PC-9 (cell line): ENCODE data around the gene KAT6B. TPM values are rescaled to one million over a fixed set of nuclear protein-coding genes. Genes with fewer than 3 reads are reported as not detected.

Experiments
- BruUV-seq: library from RNA; stranded (reverse); fragments of 400-500 nt; replicated peaks from 2 replicates; lab custom pipeline; 2021; lab: Mats Ljungman, UMichigan
- CTCF ChIA-PET: fragments of 300-600 bp; sonication (Branson Sonifier 250); formaldehyde crosslinking; loops from one replicate; lab custom pipeline; 2022; ENCODE audit warnings: antibody characterized with exemption; lab: Charles Lee
- POLR2A ChIA-PET: fragments of 300-600 bp; sonication (Branson Sonifier 250); formaldehyde crosslinking; loops from one replicate; lab custom pipeline; 2022; ENCODE audit warnings: antibody characterized with exemption; ENCODE audit not compliant: unreplicated experiment; lab: Charles Lee
- DNase-seq, 2 experiments: peaks; one replicate each; pipeline versions ENCODE4 v3.0.0 to v3.0.0-alpha.2; 2015 to 2022; ENCODE audit warnings: mixed read lengths in 1 of 2
- H2AFZ ChIP-seq: fragments of 200-600 bp; sonication (generic); 2 replicates; pipeline ENCODE4 v1.8.1; 2017; ENCODE audit warnings: antibody characterized with exemption
- H3F3A ChIP-seq: fragments of 200-600 bp; sonication (generic); 2 replicates; pipeline ENCODE4 v1.8.1; 2017; ENCODE audit warnings: antibody characterized with exemption, mild to moderate bottlenecking, low read depth; ENCODE audit not compliant: insufficient read depth
- H3K27ac ChIP-seq: fragments of 200-600 bp; sonication (generic); 2 replicates; pipeline ENCODE4 v1.6.1; 2016; ENCODE audit warnings: mixed run types
- H3K27me3 ChIP-seq: fragments of 200-600 bp; sonication (generic); 2 replicates; pipeline ENCODE4 v1.6.1; 2016; ENCODE audit warnings: low read depth, mixed run types; ENCODE audit not compliant: insufficient read depth
- H3K36me3 ChIP-seq: fragments of 200-600 bp; sonication (generic); 2 replicates; pipeline ENCODE4 v1.6.1; 2016; ENCODE audit warnings: low read depth, mixed run types
- H3K4me1 ChIP-seq: fragments of 200-600 bp; sonication (generic); replicated peaks from 2 replicates; pipeline ENCODE4 v1.6.1; 2016; ENCODE audit warnings: mixed run types; ENCODE audit not compliant: insufficient read depth
- H3K4me2 ChIP-seq: fragments of 200-600 bp; sonication (generic); 2 replicates; pipeline ENCODE4 v1.6.1; 2017; ENCODE audit warnings: mixed run types
- H3K4me3 ChIP-seq: fragments of 200-600 bp; sonication (generic); 2 replicates; pipeline ENCODE4 v1.6.1; 2016; ENCODE audit warnings: mixed run types
- H3K79me2 ChIP-seq: fragments of 200-600 bp; sonication (generic); 2 replicates; pipeline ENCODE4 v1.6.1; 2017; ENCODE audit warnings: low read depth, mixed run types
- H3K9me2 ChIP-seq: fragments of 200-600 bp; sonication (generic); 2 replicates; pipeline ENCODE4 v1.8.1; 2017; ENCODE audit warnings: mild to moderate bottlenecking; ENCODE audit not compliant: insufficient read depth
- H3K9me3 ChIP-seq: fragments of 200-600 bp; sonication (generic); 2 replicates; pipeline ENCODE4 v1.8.1; 2016; ENCODE audit warnings: low read depth; ENCODE audit not compliant: insufficient read depth
- H4K20me1 ChIP-seq: fragments of 200-600 bp; sonication (generic); 2 replicates; pipeline ENCODE4 v1.8.1; 2017; ENCODE audit not compliant: insufficient read depth
- EZH2 ChIP-seq: fragments of 200-600 bp; sonication (generic); IDR thresholded peaks from 2 replicates; pipeline ENCODE4 v1.8.0; 2017; ENCODE audit warnings: antibody characterized with exemption, low read depth
- intact Hi-C: fragments of 100-400 bp; cut with micrococcal nuclease; formaldehyde crosslinking; loops from one replicate; pipeline ENCODE4 v1.10.0; 2022; ENCODE audit not compliant: unreplicated experiment
- total RNA-seq: library from RNA; stranded (reverse); gene quantifications from 2 replicates; pipeline ENCODE4 v1.2.3, GENCODE V29; 2021
- TF ChIP-seq, protein P1 (sequence below): fragments of 200-600 bp; sonication (generic); conservative IDR thresholded peaks from 2 replicates; pipeline ENCODE4 v1.6.1; 2017; ENCODE audit warnings: mixed run types, antibody characterized with exemption, mild to moderate bottlenecking, moderate library complexity

Gene KAT6B
- total RNA-seq, 1 experiment from 2014 or later, result 30.9 TPM

- Histone ChIP-seq H3K36me3 (no peaks in the 10 kb centered on the region), H3K4me1 (no peaks in the 10 kb centered on the region), H3K4me2 (no peak overlapping the region), H2AFZ (no peak overlapping the region), H3K9me2 (no peaks in the 10 kb centered on the region), H3K9me3 (no peaks in the 10 kb centered on the region), H3K27me3 (no peaks in the 10 kb centered on the region), H3K27ac (no peak overlapping the region), H3K4me3 (no peak overlapping the region), H3K79me2 (no peaks in the 10 kb centered on the region), H3F3A (no peaks in the 10 kb centered on the region), H4K20me1 (no peaks in the 10 kb centered on the region)
- no peak for DNase-seq
- ChIA-PET CTCF (no interaction called here), POLR2A (no interaction called here)
- no TSS peak for BruUV-seq
- intact Hi-C loops, result no loop called here
- no peak for TF ChIP-seq EZH2
- TF ChIP-seq, protein P1, sequence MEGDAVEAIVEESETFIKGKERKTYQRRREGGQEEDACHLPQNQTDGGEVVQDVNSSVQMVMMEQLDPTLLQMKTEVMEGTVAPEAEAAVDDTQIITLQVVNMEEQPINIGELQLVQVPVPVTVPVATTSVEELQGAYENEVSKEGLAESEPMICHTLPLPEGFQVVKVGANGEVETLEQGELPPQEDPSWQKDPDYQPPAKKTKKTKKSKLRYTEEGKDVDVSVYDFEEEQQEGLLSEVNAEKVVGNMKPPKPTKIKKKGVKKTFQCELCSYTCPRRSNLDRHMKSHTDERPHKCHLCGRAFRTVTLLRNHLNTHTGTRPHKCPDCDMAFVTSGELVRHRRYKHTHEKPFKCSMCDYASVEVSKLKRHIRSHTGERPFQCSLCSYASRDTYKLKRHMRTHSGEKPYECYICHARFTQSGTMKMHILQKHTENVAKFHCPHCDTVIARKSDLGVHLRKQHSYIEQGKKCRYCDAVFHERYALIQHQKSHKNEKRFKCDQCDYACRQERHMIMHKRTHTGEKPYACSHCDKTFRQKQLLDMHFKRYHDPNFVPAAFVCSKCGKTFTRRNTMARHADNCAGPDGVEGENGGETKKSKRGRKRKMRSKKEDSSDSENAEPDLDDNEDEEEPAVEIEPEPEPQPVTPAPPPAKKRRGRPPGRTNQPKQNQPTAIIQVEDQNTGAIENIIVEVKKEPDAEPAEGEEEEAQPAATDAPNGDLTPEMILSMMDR, result no peak
Measured at GRCh38 chr10:74958316-74958715, 131.9 kb downstream of the KAT6B start.

GRCh38 chr10:74960670-74961069, 134.3 kb downstream of the KAT6B start:
- no peaks in the 10 kb centered on the region for H3F3A ChIP-seq
- no peaks in the 10 kb centered on the region for H3K79me2 ChIP-seq
- H3K27ac ChIP-seq, result no peak overlapping the region
- no TSS peak for BruUV-seq
- intact Hi-C loops, result no loop called here
- no peak overlapping the region for H3K4me2 ChIP-seq
- CTCF ChIA-PET, result no interaction called here
- H3K36me3 ChIP-seq, result no peaks in the 10 kb centered on the region
- H3K4me1 ChIP-seq, result no peaks in the 10 kb centered on the region
- no peaks in the 10 kb centered on the region for H4K20me1 ChIP-seq
- POLR2A ChIA-PET, result no interaction called here
- TF ChIP-seq, protein P1, result no peak
- no peak for TF ChIP-seq EZH2
- no peaks in the 10 kb centered on the region for H3K27me3 ChIP-seq
- no peaks in the 10 kb centered on the region for H3K9me2 ChIP-seq
- H2AFZ ChIP-seq, result no peak overlapping the region
- H3K4me3 ChIP-seq, result no peak overlapping the region
- DNase-seq, result no peak
- no peaks in the 10 kb centered on the region for H3K9me3 ChIP-seq

DNA sequence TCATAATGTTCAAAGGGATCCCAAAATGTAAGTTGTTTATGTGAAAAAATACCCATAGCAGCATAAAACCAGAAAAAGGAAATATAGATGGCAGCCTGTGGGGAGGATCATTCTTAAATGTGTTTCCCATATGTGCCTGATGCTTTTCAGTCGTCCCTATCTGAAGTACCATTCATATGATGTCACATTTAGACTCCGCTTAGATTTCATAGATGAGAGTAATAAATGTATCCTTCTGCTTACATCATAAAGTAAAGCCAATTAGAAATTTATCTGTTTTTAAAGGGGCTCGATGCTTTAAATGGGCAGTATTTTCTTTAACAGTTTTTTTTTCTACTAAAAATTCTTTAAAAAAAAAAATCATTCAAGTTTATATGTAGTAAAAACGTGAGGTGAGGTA, 136.1 kb downstream of the KAT6B start:
- Histone ChIP-seq H3K27ac (no peak overlapping the region), H3K4me2 (no peak overlapping the region), H3K4me3 (no peak overlapping the region), H3K27me3 (no peaks in the 10 kb centered on the region), H3K4me1 (peaks cover 2% of the 10 kb centered on the region), H3K79me2 (no peaks in the 10 kb centered on the region), H3K9me3 (no peaks in the 10 kb centered on the region), H3K9me2 (no peaks in the 10 kb centered on the region), H4K20me1 (no peaks in the 10 kb centered on the region), H3K36me3 (no peaks in the 10 kb centered on the region), H2AFZ (no peak overlapping the region), H3F3A (no peaks in the 10 kb centered on the region)
- POLR2A ChIA-PET, result interaction anchor here (0.7 kb wide), 1 partner anchor 9 kb away, joined by 5 read pairs; no protein-coding TSS in a partner anchor
- BruUV-seq, result no TSS peak
- DNase-seq, result no peak
- CTCF ChIA-PET, result no interaction called here
- TF ChIP-seq, protein P1, result no peak
- TF ChIP-seq EZH2, result no peak
- intact Hi-C loops, result no loop called here
